ENCODE measurements around the gene MAN2A2. TPM values are rescaled to one million over a fixed set of nuclear protein-coding genes. Genes with fewer than 3 reads are reported as not detected.

The MAN2A2 gene
- total and polyA plus RNA-seq, 2 of the 8 experiments (the other 6 are each of a cell fraction or from before 2014, with no cell fraction given), result 23.1 to 29.7 TPM

DNA sequence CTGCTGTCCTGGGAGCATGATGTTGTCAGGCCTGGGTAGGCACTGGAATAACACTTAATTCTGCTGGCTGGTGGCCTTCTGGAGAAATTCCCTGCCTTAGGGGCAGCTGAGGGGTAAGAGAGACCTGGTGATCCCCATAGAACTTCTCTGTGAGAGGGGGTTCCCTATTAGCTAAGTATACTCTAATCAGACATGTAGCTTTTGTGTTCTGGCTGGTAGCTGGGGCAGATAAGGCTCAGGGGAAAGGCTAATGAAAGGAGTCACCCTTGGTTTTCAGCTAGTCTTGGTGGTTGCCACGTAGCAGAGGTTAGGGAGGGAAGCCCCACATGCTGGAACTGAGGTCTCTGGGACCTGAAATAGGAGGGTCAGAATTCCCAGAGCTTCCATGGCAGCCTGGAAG lies 30.2 kb downstream of the MAN2A2 start:
- Histone ChIP-seq H3K36me3 (ENCODE audit: control insufficient read depth in 2 of 4, insufficient read depth in 4 of 4, low read length in 3 of 4) (peaks cover 0 to 8% (median 2%) of the 10 kb centered on the region in 4 experiments; a peak in 1 of 8 replicates), H4K91ac (replicated peaks; ENCODE audit: insufficient read length, low read length) (no peak overlapping the region), H3K9me3 (ENCODE audit: insufficient read depth in 2 of 2, low read depth in 1 of 2, low read length in 1 of 2) (no peaks in the 10 kb centered on the region), H3K23ac (ENCODE audit: insufficient read length) (no peak overlapping the region), H2AFZ (ENCODE audit: low read length) (no peak overlapping the region), H3K4me3 (ENCODE audit: extremely low read depth in 1 of 4, insufficient read depth in 2 of 4, low read depth in 3 of 4, low read length in 4 of 4) (no peak overlapping the region), H4K5ac (ENCODE audit: insufficient read length, low read depth, low read length) (no peak overlapping the region), H3K27ac (ENCODE audit: low read depth, low read length) (no peak overlapping the region), H3K79me1 (ENCODE audit: low read depth, low read length) (no peaks in the 10 kb centered on the region; the same call in 1 of the 2 replicates), H3K9ac (replicated peaks in 1 of 4; ENCODE audit: extremely low read depth in 1 of 4, low read depth in 3 of 4, low read length in 3 of 4) (no peak overlapping the region), H2BK5ac (ENCODE audit: low read depth, low read length) (no peak overlapping the region), H3K18ac (ENCODE audit: extremely low read depth, low read length) (no peak overlapping the region), H3K27me3 (replicated peaks in 1 of 4; ENCODE audit: control insufficient read depth in 3 of 4, extremely low read depth in 1 of 4, insufficient read depth in 3 of 4, low read length in 3 of 4) (0 out of 7 replicates have a peak, but pooled peaks cover 0 to 4% (median 0%) of the 10 kb centered on the region in 4 experiments), H3K56ac (replicated peaks; ENCODE audit: insufficient read length, low read depth, low read length) (no peak overlapping the region), H3K79me2 (ENCODE audit: control insufficient read depth in 1 of 2, insufficient read depth in 2 of 2, low read length in 2 of 2) (no peaks in the 10 kb centered on the region), H2BK20ac (ENCODE audit: low read length) (no peak overlapping the region), H2AK5ac (ENCODE audit: low read depth, low read length) (no peak overlapping the region), H4K8ac (ENCODE audit: extremely low read depth, insufficient read depth, low read length) (no peak overlapping the region), H2BK12ac (ENCODE audit: low read depth, low read length) (no peak overlapping the region; the same call in 1 of the 2 replicates), H3K23me2 (ENCODE audit: low read depth, low read length) (peaks cover 11% of the 10 kb centered on the region; the same call in 1 of the 2 replicates), H3K14ac (ENCODE audit: insufficient read length) (no peak overlapping the region), H3K4ac (replicated peaks; ENCODE audit: insufficient read length, low read depth, low read length) (no peak overlapping the region), H4K20me1 (replicated peaks in 1 of 2; ENCODE audit: control insufficient read depth in 1 of 2, insufficient read depth in 2 of 2, low read length in 2 of 2) (peaks cover 0 to 1% of the 10 kb centered on the region in 2 experiments), H3K4me2 (ENCODE audit: insufficient read depth in 1 of 2, low read depth in 2 of 2, low read length in 2 of 2) (no peak overlapping the region), H2BK120ac (replicated peaks; ENCODE audit: low read depth, low read length) (no peak overlapping the region), H2BK15ac (ENCODE audit: low read length) (no peak overlapping the region), H3K4me1 (replicated peaks in 1 of 4; ENCODE audit: control insufficient read depth in 3 of 4, insufficient read depth in 4 of 4, low read length in 3 of 4) (peaks cover 0 to 13% (median 7%) of the 10 kb centered on the region in 4 experiments; a peak in 6 of 7 replicates)
- DNase-seq (ENCODE audit: low read depth in 1 of 2, low spot score in 2 of 2) (no peak), FAIRE-seq (no peak)
- WGBS, 2 experiments (ENCODE audit: extremely low coverage in 1 of 2, insufficient coverage in 1 of 2, insufficient read length in 1 of 2, insufficient replicate concordance in 2 of 2, low coverage in 1 of 2, low lambda C conversion rate in 2 of 2, missing lambda C conversion rate in 1 of 2), result 90% methylated on average over 1 of the region's 1 CpG; no CpG with 5 or more reads in 1 of the 2 experiments
- ChIA-PET CTCF (ENCODE audit: partially characterized antibody) (interaction anchor here (0.7 to 20.7 kb wide), 42 partner anchors 7 to 1836 kb away, joined by 3 to 306 read pairs (median 4); partner anchors contain the start of genes BLM, FES, MAN2A2 and RCCD1), POLR2A (ENCODE audit: partially characterized antibody) (interaction anchor here (2.4 to 5.0 kb wide), 3 partner anchors 20 to 30 kb away, joined by 12 to 24 read pairs (median 20); partner anchors contain the start of genes MAN2A2 and RCCD1)
- TF ChIP-seq SP1 (IDR thresholded peaks at IDR 0.05; ENCODE audit: low read depth, low read length), result no peak
